Measurements from ENCODE around the gene EFCC1.

EFCC1 gene

GRCh38 chr3:129032716-129033115, 31.6 kb downstream of the EFCC1 start:
- DNase-seq (ENCODE audit: low read depth in 3 of 3), result no peak

GRCh38 chr3:129033151-129033550, 32.0 kb downstream of the EFCC1 start:
- DNase-seq (ENCODE audit: low read depth in 3 of 3), result no peak

GRCh38 chr3:129033633-129034321, 32.7 kb downstream of the EFCC1 start:
- no peak for DNase-seq (ENCODE audit: low read depth in 3 of 3)

GRCh38 chr3:129034642-129035041, 33.5 kb downstream of the EFCC1 start:
- DNase-seq (ENCODE audit: low read depth in 3 of 3), result no peak

GRCh38 chr3:129035360-129036221, 34.5 kb downstream of the EFCC1 start:
- no peak for DNase-seq (ENCODE audit: low read depth in 3 of 3)

GRCh38 chr3:129036222-129037092, 35.4 kb downstream of the EFCC1 start:
- DNase-seq (ENCODE audit: low read depth in 3 of 3), result no peak

GRCh38 chr3:129037093-129037419, 36.0 kb downstream of the EFCC1 start:
- DNase-seq (ENCODE audit: low read depth in 3 of 3), result no peak

- no peak for DNase-seq (ENCODE audit: low read depth in 3 of 3)
These were observed 37.2 kb downstream of the EFCC1 start for GRCh38 chr3:129038121-129038855.

GRCh38 chr3:129039271-129040038, 38.4 kb downstream of the EFCC1 start:
- DNase-seq (ENCODE audit: low read depth in 3 of 3), result no peak

GRCh38 chr3:129040039-129040336, 38.9 kb downstream of the EFCC1 start:
- no peak for DNase-seq (ENCODE audit: low read depth in 3 of 3)

GRCh38 chr3:129040579-129041300, 39.6 kb downstream of the EFCC1 start:
- DNase-seq (ENCODE audit: low read depth in 3 of 3), result no peak

- peak in 1 of 3 experiments; percentile 47 for DNase-seq (ENCODE audit: low read depth in 3 of 3)
These were observed 44.6 kb downstream of the EFCC1 start for GRCh38 chr3:129045675-129046036.

GRCh38 chr3:129046037-129046731, 45.1 kb downstream of the EFCC1 start:
- DNase-seq (ENCODE audit: low read depth in 3 of 3), result no peak

GRCh38 chr3:129046732-129047552, 45.8 kb downstream of the EFCC1 start:
- DNase-seq (ENCODE audit: low read depth in 3 of 3), result no peak

GRCh38 chr3:129047553-129047839, 46.4 kb downstream of the EFCC1 start:
- no peak for DNase-seq (ENCODE audit: low read depth in 3 of 3)

GRCh38 chr3:129050556-129051295, 49.6 kb downstream of the EFCC1 start:
- DNase-seq (ENCODE audit: low read depth in 3 of 3), result no peak

GRCh38 chr3:129051871-129052340, 50.8 kb downstream of the EFCC1 start:
- no peak for DNase-seq (ENCODE audit: low read depth in 3 of 3)

- DNase-seq (ENCODE audit: low read depth in 3 of 3), result no peak
These were observed 51.6 kb downstream of the EFCC1 start for GRCh38 chr3:129052675-129053074.
